T-helper 1 cell treated with Interleukin-12 subunit alpha and Interleukin-12 subunit beta and Interleukin-4 antibody, amounts not matched to agents 30 μg/mL and 1 μg/mL, for 36 hours (primary cell): Measurements from ENCODE around the gene UBE2D3.
A peak's percentile ranks its signal among the peaks of the same experiment; 100 is the strongest.

ENCODE experiments used
- H3K27ac Mint-ChIP-seq: one replicate; pipeline ENCODE4 v1.8.0; 2021; ENCODE audit warnings: mild to moderate bottlenecking, mixed read lengths
- H3K27me3 Mint-ChIP-seq: one replicate; pipeline ENCODE4 v1.8.0; 2021; ENCODE audit warnings: low read depth, mixed read lengths
- H3K36me3 Mint-ChIP-seq: one replicate; pipeline ENCODE4 v1.8.0; 2021; ENCODE audit warnings: low read depth, mixed read lengths
- H3K4me1 Mint-ChIP-seq: one replicate; pipeline ENCODE4 v1.8.0; 2021; ENCODE audit warnings: low read depth, mixed read lengths
- H3K4me3 Mint-ChIP-seq: one replicate; pipeline ENCODE4 v1.8.0; 2021; ENCODE audit warnings: mild to moderate bottlenecking, moderate library complexity, mixed read lengths
- H3K9me3 Mint-ChIP-seq: one replicate; pipeline ENCODE4 v1.8.0; 2021; ENCODE audit warnings: mixed read lengths

Gene UBE2D3

DNA sequence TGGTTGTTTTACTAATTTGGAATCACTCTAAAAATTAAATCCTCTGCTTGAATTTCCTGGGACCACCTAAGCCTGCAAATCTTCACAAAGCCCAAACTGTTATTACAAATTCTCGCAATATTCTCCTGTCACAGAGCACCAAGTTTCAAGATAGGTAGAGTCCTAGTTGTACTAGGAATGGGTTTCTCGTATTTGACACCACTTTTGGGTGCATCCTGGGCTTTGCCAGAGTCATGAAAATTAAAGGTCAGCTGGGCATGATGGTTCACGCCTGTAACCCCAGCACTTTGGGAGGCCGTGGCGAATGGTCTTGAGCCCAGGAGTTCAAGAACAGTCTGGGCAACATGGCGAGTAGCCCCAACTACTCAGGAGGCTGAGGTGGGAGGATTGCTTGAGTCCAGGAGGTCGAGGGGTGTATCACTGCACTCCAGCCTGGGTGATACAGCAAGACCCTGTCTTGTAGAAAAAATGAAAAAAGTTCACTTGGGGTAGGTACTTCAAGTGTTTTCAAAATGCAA, 36.0 kb downstream of the UBE2D3 start:
- Mint-ChIP-seq H3K36me3 (peaks cover 43% of the 10 kb centered on the region), H3K27ac (no peak overlapping the region), H3K4me1 (peaks cover 9% of the 10 kb centered on the region), H3K9me3 (no peaks in the 10 kb centered on the region), H3K4me3 (no peak overlapping the region), H3K27me3 (no peaks in the 10 kb centered on the region)

DNA sequence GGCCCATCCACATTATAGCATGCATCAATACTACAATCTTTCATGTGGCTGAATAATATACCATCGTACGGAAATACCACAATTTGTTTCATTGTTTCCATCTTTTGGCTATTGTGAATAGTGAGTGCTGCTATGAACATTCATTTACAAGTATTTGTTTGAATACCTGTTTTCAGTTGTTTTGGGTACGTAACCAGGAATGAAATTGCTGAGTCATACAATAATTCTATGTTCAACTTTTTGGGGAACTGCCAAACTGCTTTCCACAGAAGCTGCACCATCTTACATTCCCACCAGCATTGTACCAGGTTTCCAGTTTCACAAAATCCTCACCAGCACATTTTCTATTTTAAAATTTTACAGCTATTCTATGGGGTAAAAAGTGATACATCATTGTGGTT, 38.0 kb downstream of the UBE2D3 start:
- peaks cover 27% of the 10 kb centered on the region for H3K36me3 Mint-ChIP-seq
- no peak overlapping the region for H3K27ac Mint-ChIP-seq
- H3K4me1 Mint-ChIP-seq = peaks cover 7% of the 10 kb centered on the region
- no peak overlapping the region for H3K4me3 Mint-ChIP-seq
- H3K27me3 Mint-ChIP-seq = no peaks in the 10 kb centered on the region
- H3K9me3 Mint-ChIP-seq = no peaks in the 10 kb centered on the region

DNA sequence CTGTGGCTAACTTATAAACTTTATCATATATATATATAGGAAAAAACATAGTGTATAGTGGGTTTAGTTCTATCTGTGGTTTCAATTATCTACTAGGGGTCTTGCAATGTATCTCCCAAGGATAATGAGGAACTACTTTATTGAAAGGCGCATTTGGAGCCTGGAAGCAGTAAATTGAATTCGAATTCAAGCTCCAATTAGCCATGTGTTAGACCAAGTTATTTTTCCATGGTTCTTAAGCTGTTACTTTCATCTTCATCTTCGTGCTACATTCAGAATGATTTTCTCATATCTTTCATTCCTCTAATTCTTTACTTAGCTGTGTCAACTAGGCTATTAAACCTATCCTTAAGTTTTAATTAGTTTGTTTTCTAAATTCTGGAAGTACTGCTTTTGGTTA, 39.4 kb downstream of the UBE2D3 start:
- H3K4me3 Mint-ChIP-seq = no peak overlapping the region
- H3K27ac Mint-ChIP-seq = no peak overlapping the region
- H3K9me3 Mint-ChIP-seq = no peaks in the 10 kb centered on the region
- peaks cover 3% of the 10 kb centered on the region for H3K4me1 Mint-ChIP-seq
- peaks cover 19% of the 10 kb centered on the region for H3K36me3 Mint-ChIP-seq
- H3K27me3 Mint-ChIP-seq = no peaks in the 10 kb centered on the region

DNA sequence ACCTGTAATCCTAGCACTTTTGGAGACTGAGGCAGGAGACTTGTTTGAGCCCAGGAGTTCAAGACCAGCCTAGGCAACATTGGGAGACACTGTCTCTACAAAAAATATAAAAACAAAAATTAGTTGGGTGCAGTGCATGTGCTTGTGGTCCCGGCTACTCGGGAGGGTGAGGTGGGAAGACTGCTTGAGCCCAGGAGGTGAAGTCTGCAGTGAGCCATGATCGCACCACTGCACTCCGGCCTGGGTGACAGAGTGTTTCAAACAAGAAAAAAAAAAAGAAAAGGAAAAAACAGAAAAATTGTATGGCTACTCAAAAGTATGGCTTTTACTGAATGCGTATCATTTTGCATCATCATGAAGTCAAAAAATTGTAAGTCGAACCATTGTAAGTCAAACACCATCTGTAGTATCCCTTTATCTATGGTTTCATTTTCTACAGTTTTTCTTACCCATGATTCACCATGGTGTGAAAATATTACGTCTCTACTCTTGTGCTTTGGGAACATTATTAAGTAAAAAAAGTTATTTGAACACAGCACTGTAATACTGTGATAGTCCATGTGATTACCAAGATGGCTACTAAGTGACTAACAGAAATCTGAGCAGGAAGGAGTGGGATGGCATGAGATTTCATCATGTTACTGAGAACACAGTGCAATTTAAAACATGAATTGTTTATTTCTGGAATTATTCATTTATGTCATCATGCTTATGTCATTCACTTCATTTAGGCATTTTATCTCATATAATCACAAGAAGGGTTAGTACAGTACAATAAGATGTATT, 40.1 kb downstream of the UBE2D3 start:
- H3K27me3 Mint-ChIP-seq = no peaks in the 10 kb centered on the region
- H3K4me1 Mint-ChIP-seq = peaks cover 2% of the 10 kb centered on the region
- no peak overlapping the region for H3K27ac Mint-ChIP-seq
- H3K9me3 Mint-ChIP-seq = no peaks in the 10 kb centered on the region
- peaks cover 13% of the 10 kb centered on the region for H3K36me3 Mint-ChIP-seq
- no peak overlapping the region for H3K4me3 Mint-ChIP-seq

DNA sequence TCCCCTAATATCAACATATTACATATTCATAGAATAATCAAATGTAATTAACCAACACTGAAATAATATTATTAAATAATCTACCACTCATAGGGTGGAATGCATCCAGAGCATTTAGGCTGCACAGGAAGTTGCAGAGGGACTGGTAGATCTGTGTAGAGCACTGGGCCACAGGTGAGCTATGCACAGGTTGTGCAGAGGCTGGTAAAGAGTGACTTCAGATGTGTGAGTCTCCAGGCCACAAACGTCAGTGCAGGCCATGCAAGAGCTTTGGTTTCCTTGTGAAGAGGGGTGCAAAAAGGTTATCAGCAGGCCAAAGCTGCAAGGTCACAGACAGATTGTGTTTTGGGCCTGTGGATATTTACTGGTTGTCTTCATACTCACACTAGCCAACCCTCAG, 41.1 kb downstream of the UBE2D3 start:
- Mint-ChIP-seq H3K4me3 (no peak overlapping the region), H3K9me3 (no peaks in the 10 kb centered on the region), H3K36me3 (peaks cover 7% of the 10 kb centered on the region), H3K27me3 (no peaks in the 10 kb centered on the region), H3K27ac (no peak overlapping the region), H3K4me1 (no peaks in the 10 kb centered on the region)

DNA sequence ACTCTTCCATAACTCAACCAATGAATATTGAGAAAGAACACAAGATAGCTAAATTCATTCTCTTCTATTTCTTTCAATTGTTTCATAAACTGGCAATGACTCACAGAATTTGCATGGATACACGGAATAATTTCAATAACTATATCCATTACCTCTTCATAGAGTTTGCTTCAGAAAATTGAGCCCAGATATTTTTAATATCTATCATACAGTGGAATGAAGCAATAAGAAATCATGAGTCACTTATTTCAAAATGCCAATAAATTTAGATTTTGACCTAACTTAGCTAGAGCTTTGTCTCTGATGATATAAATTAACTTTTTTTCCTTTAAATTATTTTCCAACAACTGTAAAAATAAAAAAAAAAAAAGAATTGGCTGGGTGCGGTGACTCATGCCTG, 44.3 kb downstream of the UBE2D3 start:
- no peaks in the 10 kb centered on the region for H3K36me3 Mint-ChIP-seq
- no peak overlapping the region for H3K27ac Mint-ChIP-seq
- H3K4me3 Mint-ChIP-seq = no peak overlapping the region
- peaks cover 7% of the 10 kb centered on the region for H3K27me3 Mint-ChIP-seq
- peaks cover 1% of the 10 kb centered on the region for H3K4me1 Mint-ChIP-seq
- no peaks in the 10 kb centered on the region for H3K9me3 Mint-ChIP-seq

DNA sequence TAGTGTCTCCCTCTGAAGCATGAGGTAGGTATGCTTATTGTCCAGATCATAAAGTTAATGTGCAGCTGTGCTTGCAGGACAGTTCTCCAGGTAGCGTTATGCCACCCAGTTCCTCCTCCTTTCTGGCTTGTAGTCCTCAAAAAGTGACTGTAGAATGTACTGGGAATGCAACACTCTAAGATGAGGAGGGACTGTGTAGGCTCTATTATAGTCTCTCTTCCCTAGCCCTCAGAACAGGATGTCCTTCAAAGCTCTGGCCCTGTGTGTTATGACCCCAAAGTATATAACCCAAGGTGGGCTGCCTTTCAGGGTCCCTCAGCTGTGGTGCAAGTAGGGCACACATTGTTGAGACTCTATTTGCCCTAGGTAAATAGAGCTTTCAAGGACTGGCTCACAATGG, 45.8 kb downstream of the UBE2D3 start:
- no peak overlapping the region for H3K27ac Mint-ChIP-seq
- H3K4me3 Mint-ChIP-seq = no peak overlapping the region
- no peaks in the 10 kb centered on the region for H3K9me3 Mint-ChIP-seq
- H3K4me1 Mint-ChIP-seq = peaks cover 1% of the 10 kb centered on the region
- H3K36me3 Mint-ChIP-seq = no peaks in the 10 kb centered on the region
- peaks cover 17% of the 10 kb centered on the region for H3K27me3 Mint-ChIP-seq

DNA sequence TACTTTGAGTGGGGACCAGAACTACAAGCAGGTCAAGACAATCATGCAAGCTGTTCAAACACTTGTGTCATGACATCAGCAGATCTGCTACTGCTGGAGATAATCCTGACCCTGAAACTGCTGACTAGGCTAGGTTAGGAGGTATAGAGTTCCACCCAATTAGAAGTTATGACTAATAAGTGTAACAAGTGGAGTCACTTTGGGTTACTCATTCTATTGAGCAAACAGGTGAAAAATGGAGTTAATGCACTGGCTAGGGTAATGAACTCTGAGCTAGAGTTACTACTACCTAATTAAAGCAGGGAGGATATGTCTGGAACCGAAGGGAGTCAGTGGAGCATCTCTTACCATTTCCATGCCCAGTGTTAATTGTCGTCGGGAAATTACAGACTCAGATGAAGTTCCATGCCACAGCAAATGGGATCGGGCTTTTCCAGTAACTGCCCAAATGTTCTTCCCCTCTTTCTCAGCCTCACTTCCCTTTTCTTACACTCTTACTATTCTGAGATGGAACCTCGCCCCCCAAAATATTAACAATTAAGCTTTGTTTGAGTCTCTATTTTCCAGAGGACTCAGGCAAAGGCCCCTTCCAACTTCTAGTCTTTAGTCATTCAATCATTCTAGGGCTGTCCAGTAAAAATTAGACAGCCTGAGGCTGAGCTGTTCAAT, 46.7 kb downstream of the UBE2D3 start:
- H3K4me1 Mint-ChIP-seq = peaks cover 1% of the 10 kb centered on the region
- H3K27ac Mint-ChIP-seq = no peak overlapping the region
- H3K4me3 Mint-ChIP-seq = no peak overlapping the region
- no peaks in the 10 kb centered on the region for H3K36me3 Mint-ChIP-seq
- H3K9me3 Mint-ChIP-seq = no peaks in the 10 kb centered on the region
- peaks cover 23% of the 10 kb centered on the region for H3K27me3 Mint-ChIP-seq

DNA sequence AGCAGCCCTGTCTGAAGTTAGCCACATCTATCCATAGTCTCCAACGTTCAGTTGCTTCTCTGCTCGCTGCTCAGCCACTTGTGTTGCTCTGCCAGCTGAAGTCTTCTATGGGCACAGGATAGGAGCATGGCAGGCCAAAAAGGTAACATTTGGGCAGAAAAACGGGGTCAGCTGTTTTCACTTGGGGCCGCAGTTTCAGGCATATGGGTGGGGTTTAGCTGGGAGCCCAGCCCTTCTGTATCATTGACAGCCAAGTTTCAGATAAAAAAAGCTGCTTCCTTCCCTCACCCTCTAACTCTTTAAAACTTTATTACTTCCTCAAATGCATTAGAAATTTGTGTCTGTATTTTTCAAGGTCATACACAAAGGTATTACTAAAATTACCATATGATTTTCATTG, 48.1 kb downstream of the UBE2D3 start:
- Mint-ChIP-seq H3K27me3 (peaks cover 24% of the 10 kb centered on the region), H3K36me3 (no peaks in the 10 kb centered on the region), H3K9me3 (no peaks in the 10 kb centered on the region), H3K4me1 (peaks cover 1% of the 10 kb centered on the region), H3K4me3 (no peak overlapping the region), H3K27ac (no peak overlapping the region)

DNA sequence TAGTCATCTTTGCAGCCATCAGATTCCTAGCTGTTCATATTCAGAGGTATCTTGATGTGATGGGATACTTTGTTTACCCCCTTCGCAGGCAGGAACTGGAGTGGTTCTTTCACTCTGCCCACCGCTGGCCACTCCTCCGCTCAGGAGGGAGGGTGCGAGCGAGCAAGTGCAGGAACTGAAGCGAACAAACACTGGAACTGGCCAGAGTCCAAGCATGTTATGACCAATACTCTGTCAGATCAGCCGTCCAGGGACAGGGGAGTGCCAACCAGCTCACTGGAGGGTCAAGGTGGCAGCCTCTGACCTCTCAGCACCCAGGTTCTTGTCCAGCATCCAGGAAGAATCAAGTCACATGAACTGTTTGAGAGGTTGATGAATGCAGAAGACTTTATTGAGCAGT, 48.6 kb downstream of the UBE2D3 start:
- peaks cover 1% of the 10 kb centered on the region for H3K4me1 Mint-ChIP-seq

DNA sequence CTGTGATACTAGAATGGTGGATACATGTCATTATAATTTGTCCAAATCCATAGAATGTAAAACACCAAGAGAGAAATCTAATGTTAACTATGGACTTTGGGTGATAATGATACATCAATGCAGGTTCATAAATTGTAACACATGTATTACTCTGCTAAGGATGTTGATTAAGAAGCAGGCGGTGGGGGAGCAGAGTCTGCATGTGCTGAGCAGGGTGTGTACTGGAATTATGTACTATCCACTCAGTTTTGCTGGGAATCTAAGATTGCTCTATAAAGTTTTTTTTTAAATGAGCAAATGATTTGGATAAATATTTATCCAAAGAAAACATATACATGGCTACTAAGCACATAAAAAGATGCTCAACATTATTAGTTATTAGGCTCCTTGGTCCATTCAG, 51.5 kb downstream of the UBE2D3 start:
- no peaks in the 10 kb centered on the region for H3K36me3 Mint-ChIP-seq
- peaks cover 1% of the 10 kb centered on the region for H3K4me1 Mint-ChIP-seq
- H3K4me3 Mint-ChIP-seq = no peak overlapping the region
- no peaks in the 10 kb centered on the region for H3K9me3 Mint-ChIP-seq
- peaks cover 24% of the 10 kb centered on the region for H3K27me3 Mint-ChIP-seq
- H3K27ac Mint-ChIP-seq = no peak overlapping the region

More for the DNA sequence above, 48.6 kb downstream of the UBE2D3 start:
- Mint-ChIP-seq H3K36me3 (no peaks in the 10 kb centered on the region), H3K4me3 (no peak overlapping the region), H3K27me3 (peaks cover 24% of the 10 kb centered on the region), H3K9me3 (no peaks in the 10 kb centered on the region), H3K27ac (no peak overlapping the region)

DNA sequence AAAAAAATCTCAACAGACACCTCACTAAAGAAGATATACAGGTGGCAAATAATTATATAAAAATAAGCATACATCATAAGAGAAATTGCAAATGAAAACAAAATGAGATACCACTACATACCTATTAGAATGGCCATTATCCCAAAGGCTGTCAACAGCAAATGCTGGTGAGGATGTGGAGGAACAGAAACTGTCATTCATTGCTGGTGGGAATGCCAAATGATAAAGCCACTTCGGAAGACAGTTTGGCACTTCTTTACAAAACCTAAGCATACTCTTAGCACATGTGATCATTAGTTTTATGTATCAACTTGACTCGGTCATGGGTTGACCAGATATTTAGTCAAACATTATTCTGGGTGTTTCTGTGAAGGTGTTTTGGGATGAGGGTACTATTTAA, 53.1 kb downstream of the UBE2D3 start:
- H3K36me3 Mint-ChIP-seq = no peaks in the 10 kb centered on the region
- H3K27ac Mint-ChIP-seq = no peak overlapping the region
- no peaks in the 10 kb centered on the region for H3K9me3 Mint-ChIP-seq
- H3K4me3 Mint-ChIP-seq = no peak overlapping the region
- H3K27me3 Mint-ChIP-seq = peaks cover 32% of the 10 kb centered on the region
- H3K4me1 Mint-ChIP-seq = no peaks in the 10 kb centered on the region

DNA sequence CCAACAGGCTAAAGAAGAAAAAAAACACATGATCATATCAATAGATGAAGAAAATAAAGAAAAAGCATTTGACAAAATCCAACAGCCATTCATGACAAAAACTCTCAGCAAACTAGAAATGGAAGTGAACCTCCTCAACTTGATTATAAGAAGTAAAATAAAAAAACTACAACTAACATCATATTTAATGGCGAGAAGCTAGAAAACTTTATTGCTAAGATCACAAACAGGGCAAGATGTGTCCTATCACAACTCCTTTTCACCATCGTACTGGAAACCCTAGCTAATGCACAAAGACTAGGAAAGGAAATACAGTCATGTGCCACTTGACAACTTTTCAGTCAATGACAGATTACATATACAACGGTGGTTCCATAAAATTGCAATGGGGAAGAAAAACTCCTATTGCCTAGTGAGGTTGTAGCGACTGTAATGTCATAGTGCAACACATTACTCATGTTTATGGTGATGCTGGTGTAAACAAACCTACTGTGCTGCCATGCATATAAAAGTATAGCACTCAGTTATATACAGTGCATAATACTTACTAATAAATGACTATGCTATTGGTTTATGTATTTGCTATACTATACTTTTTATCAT, 54.5 kb downstream of the UBE2D3 start:
- no peak overlapping the region for H3K4me3 Mint-ChIP-seq
- H3K27ac Mint-ChIP-seq = no peak overlapping the region
- H3K27me3 Mint-ChIP-seq = peaks cover 33% of the 10 kb centered on the region
- H3K36me3 Mint-ChIP-seq = no peaks in the 10 kb centered on the region
- H3K9me3 Mint-ChIP-seq = no peaks in the 10 kb centered on the region
- H3K4me1 Mint-ChIP-seq = no peaks in the 10 kb centered on the region

DNA sequence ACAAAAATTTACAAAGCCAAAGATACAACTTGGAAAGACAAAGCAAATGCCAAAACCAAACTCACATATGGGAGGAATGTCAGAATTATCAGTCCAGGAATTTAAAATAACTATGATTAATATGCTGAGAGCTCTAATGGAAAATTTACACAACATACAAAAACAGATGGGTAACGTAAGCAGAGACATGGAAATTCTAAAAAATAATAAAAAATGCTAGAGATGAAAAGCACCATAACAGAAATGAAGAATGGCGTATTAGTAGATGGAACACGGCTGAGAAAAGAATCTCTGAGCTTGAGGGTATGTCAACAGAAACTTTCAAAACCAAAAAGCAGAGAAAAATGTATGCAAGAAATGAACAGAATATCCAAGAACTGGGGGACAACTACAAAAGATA, 62.5 kb downstream of the UBE2D3 start:
- H3K4me3 Mint-ChIP-seq = no peak overlapping the region
- peaks cover 25% of the 10 kb centered on the region for H3K27me3 Mint-ChIP-seq
- H3K27ac Mint-ChIP-seq = no peak overlapping the region
- H3K9me3 Mint-ChIP-seq = no peaks in the 10 kb centered on the region
- peaks cover 13% of the 10 kb centered on the region for H3K4me1 Mint-ChIP-seq
- no peaks in the 10 kb centered on the region for H3K36me3 Mint-ChIP-seq

DNA sequence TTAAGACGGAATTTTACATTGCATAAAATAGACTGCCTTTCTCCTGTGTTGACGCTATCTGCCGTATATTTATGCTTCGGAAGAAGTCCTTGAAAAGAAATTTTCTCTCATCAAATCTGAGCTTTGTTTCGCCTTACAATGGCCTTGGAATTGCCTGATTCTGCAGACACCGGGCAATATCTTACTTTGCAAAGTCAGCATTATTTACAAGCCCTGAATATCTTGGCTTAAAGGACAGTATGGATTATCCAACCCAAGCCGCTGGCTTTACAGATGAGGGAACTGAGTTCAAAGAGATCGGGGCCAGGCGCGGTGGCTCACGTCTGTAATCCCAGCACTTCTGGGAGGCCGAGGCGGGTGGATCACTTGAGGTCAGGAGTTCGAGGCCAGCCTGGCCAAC, 65.4 kb downstream of the UBE2D3 start:
- Mint-ChIP-seq H3K27me3 (peaks cover 16% of the 10 kb centered on the region), H3K27ac (no peak overlapping the region), H3K9me3 (no peaks in the 10 kb centered on the region), H3K36me3 (peaks cover 10% of the 10 kb centered on the region), H3K4me1 (peaks cover 31% of the 10 kb centered on the region), H3K4me3 (peak overlapping the region; percentile 93)
